Islet precursor cell (in vitro differentiated cells): Measurements from ENCODE around the gene GLYR1.

ENCODE experiments used
- DNase-seq: peaks from one replicate; pipeline ENCODE4 v3.0.0-alpha.2; 2018

Gene GLYR1

DNA sequence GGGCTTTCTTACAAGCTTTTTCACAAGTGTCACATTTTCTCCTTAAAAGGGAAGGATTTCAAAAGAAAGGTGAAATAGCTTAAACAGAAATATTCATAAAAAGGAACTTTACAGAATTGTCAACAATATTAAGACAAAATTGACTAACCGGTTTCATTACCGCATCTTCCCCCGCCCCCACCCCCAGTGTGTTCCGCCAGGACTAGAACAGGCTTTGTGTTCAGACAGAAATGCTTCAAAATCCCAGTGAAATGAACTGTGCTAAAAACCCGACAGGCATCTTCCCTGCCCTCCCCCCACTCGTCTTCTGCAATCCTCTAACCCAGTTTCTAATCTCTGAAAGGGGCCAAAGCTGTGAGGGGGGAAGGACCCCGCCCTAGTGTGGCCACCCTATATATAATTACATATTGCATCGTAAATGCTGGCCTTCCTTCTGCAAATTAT, 43.7 kb downstream of the GLYR1 start:
- DNase-seq = no peak

DNA sequence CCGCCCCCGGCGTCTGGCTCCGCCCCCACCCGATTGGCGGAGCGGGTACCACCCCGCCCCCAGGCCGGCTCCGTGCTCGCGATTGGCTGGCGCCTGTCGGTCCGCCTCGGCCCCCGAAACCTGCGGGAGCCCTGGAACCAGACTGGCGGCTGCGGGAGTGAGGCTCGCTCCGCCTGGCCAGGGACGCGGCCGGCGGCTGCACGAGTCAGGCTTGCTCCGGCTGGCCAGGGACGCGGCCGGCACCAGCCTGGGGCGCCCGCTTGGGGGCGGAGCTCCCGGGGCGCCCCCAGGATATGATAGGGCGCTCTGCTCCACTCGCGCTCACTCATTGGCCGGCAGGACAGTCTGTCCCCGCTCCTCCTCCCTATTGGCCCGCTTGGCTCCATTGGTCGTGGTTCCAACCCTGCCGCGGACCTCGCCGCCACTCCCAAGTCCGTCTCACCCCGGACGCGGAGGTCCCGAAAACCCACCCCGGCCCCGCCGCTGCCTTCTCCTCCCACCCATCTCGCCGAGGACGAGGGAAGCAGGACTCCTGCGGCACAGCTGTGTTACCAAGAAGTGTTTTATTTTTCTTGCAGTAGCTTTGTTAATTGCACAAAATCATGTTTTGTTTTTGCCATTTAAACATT, 44.3 kb downstream of the GLYR1 start:
- DNase-seq = peak; percentile 96

DNA sequence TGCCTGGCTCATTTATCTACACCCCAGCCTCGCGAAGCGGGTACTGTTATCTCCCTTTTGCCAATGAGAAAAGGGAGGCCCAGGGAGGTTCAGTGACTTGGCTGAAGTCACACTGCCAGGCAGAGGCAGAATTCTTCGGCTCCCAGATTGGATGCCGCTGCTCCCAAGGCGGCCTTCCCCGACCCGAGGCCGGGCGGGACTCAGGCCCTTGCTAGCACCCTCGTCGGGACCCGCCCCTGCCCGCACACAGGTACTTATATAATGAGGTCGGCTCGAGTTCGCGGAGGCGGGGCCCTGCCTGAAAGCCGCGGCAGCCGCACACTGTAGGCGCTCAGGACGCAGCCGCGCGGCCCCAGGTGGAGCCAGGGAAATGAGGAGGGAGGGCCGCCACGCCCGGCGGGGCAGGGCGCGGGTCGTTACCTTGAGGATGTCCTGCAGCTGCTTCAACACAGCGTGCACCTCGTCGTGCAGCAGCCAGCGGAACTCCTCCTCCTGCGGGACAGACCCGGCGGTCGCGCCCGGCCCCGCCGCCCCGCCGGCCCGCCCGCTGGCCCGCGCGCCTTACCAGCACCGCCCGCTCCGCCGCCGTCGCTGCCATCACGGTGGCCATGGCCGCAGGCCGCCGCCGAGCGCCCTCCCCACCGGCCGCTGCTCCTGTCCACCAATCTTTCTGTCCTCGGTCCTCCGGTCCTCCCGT, 45.0 kb downstream of the GLYR1 start, which contains the start of gene ROGDI:
ROGDI (minus strand) TSS at position 672 of the 697 bp plus-strand sequence; CDS start at position 610, 62 bp downstream.
- DNase-seq = peak; percentile 96

DNA sequence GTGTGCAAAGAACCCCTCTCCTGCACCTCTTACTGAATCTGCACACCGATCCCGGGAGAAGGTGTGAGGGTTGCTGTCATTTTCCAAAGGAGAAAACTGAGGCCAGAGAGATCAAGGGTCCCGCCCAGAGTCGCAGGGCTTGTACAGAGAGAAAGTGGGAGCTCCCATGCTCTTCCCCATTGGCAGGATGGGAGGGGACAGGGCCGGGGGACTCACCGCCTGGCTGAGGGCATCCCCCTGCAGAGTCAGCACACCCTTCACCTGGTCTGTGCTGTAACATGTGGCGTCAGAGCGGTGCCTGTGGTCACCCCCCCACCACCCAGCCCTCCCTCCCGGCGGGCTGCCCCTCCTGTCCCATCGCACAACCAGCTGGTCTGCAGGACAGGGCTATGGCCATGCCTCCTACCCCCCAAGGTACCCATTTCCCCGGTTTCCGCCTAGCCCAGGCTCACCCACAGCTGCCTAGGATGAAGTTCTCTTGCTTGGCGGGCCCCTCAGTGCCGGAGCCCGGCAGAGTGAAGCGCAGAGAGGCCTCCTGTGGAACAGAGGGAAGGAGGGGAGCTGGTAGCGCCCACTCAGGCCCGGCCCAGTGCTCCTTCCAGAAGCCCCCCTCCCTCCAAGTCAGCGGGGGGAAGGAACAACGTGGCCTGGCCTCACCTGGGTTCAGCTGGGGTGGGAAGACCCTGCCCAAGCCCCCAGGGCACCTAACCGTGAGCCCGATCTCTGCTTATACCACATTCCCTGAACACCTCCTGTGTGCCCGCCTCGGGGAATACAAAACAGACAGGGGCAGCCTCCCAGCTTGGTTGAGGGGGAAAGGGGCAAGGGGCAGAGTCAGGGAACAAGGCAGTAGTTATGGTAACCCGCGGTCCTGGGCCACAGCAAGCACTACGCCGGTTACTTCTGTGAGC, 45.8 kb downstream of the GLYR1 start:
- DNase-seq = no peak

DNA sequence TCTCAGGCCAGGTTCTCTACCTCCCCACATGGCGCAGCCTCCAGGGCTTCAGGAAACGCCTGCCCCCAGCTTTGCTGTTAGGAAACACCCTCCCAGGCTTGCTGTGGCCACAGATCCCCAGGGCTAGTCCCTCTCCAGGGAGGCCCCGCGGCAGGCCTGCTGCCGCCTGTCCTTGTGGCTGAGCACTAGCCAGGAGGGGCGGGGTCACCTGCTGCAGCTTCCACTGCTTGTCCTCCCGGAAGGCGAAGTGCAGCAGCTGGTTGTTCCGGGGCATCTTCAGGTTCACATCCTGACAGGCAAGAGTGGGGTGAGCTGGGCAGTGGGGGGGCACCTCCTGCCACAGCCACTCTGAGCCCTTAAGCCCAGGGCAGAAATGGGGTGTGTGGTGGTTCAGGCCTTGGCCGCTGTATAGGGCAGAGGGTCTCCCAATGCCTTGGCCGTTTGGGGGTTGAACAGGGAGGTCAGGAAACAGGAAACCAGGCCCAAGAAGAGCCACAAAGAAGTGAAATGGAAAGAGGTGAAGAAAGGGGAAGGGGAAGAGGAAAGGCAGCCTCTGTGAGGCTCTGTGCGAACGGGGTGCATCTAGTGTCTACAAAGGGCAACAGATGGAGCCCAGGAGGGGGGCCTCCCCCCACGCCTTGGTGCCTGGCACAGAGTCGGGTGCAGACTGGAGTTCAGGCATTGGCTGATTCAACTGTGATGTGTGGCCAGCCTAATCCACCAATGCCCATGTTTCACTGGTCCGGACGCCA, 46.6 kb downstream of the GLYR1 start:
- peak; percentile 67 for DNase-seq

DNA sequence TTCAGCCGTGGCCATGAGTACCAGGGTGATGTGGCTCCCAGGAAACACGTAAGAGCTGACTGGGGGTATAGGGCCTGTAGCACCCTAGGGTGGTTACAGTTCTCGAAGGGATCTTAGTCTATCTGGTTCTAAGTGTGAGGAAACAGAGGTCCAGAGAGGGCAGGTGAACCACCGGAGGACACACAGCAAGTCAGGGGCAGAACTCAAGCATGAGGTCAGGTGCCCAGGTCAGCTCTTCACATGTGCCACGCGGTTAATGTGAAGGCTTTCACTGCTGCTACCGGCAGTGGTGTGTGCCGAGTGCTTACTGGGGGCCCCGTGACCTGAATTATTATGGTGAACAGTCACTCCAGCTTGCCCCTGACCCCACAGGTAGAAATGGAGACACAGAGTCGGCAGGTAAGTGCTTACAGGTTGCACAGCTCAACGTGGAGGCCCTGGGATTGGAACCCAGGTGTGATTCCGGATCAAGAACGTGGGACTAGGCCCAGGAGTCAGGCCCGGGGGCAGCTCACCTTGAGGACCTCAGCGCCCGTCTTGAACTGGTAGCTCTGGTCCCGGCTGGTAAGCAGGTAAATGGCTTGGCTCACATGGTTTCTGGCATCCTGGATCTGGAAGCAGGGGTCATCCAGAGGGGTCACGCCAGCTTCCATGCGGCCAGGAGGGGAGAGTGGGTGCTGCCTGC, 47.8 kb downstream of the GLYR1 start:
- no peak for DNase-seq

DNA sequence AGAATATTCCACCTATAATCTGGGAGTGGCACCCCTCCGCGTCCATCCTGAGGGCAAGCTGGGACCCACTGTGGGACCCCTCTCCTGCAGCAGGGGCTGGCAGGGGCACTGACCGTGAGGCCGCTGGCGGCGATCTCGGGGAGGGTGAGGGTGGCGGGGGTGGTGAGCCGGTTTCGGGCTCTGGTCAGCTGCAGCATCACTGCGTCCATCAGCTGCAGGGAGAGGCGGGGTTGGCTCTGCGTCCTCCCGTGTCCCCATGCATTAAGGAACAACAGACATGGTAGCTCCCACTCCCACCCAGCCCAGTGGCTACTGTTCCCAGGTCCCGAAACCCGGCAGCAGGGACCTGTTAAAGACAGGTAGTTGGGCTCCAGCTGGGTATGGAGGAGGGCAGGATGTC, 48.6 kb downstream of the GLYR1 start:
- DNase-seq = no peak

DNA sequence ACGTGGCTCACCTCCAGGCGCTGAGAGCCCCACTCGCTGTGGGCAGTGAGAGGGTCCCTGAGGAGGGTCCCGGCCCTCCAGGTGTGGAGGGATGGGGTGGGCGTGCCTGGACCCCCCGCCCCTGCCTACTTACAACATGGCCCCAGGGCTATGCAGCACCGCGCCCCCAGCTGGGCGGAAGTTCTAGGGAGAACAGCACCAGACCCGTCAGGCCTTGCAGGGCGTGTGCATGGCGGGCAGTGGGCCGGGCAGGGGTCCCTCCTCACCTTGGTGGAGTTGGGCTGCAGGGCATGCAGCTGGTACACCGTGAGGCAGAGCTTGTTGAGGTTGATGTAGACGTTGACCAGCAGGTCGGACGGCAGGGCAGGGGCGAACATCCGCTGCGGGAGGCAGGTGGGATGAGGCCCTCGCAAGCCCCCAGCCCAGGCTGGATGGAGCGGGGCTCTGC, 49.3 kb downstream of the GLYR1 start:
- no peak for DNase-seq

DNA sequence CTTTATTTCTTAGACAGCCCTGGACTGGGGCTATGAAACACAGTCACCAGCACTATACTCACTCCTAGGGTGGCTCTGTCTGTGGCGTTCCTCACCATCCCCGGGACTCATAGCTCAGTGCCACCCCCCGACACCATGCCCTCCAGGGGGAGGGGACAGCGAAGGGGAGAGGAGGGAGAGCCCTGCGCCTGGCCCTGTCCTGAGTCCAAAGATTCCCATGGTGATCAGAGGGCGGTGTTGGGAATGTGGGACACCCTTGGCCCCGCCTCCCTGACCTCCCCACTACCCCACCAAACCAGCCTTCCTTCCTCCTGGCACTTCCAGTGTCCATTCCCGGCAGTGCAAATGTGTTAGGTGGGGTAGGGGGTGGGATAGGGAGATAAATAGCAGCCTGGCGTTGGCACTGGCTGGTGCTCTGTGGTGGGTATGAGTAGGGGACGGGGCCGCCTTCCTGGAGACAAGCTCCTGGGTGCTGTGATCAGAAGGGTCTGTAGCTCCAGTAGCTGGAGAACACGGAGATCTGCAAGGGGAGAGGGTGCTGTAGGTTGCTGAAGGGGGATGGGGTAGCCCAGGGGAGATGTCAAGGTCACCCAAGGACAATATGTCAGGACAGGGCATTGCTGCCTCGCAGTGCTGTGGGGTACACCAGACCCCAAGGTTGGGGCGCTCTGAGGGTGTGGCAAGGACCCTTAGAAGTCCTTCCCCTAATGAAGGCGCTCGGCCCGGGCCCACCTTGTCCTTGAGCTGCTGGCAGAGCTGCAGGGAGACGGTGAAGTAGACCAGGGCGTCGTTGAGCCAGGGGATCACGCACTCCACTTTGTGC, 49.9 kb downstream of the GLYR1 start:
- DNase-seq = no peak

DNA sequence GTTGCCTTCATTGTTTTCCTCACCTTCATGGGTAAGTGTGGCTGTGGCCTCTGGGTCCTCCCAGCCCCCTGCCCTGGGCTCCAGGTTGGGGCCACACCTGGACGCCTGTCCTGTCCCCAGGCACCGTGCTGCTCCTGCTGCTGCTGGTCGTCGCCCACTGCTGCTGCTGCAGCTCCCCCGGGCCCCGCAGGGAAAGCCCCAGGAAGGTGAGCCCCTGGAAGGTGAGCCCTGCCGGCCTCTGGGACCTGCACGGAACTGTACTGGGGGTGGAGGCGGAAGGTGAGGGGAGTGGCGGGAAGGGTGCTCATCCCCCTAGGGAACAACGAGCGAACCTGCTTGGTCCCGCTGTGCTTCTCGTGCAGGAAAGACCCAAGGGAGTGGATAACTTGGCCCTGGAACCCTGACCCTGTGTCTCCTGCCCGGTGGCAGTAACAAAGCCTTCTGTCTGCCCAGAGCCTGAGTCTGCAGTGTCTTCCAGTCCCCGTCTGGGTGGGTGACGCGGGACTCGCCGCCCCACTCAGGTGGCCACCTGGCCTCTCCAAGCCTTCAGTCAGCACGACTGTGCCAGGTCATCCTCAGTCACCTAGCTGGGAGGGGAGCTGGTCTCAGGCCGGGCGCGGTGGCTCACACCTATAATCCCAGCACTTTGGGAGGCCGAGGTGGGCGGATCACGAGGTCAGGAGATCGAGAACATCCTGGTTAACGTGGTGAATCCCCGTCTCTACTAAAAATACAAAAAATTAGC, 51.1 kb downstream of the GLYR1 start:
- no peak for DNase-seq

DNA sequence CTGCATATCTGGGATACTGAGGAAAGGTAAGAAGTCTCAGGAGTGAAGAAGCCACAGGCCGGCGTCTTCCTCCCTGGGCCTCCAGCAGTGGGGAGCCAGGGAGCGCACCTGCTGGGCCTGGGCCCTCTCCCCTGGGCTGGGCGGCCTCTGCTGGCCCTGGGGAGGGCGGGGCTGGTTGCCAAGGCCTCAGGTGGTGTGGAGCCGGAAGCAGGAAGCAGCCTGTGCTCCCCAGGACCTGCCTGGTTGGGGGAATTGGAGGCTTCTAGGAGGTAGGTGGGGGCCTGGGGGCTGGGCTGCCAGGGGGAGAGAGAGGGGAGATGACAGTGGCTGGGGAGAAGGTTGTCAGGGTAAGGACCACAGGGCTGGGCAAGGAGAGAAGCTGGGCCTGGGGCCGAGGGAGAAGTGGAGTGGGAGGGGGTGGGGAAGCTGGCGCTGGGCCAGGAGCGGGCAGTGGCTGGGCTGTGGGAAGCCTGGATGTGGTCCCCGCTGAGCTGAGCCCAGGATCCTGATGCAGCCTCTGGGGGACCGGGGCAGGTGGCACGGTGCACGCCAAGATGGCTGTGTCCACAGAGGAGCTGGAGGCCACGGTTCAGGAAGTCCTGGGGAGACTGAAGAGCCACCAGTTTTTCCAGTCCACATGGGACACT, 51.8 kb downstream of the GLYR1 start, which contains the start of gene SMIM22:
SMIM22 (plus strand) TSS at position 189 of the 647 bp plus-strand sequence; CDS start at position 555, 366 bp downstream.
- no peak for DNase-seq

DNA sequence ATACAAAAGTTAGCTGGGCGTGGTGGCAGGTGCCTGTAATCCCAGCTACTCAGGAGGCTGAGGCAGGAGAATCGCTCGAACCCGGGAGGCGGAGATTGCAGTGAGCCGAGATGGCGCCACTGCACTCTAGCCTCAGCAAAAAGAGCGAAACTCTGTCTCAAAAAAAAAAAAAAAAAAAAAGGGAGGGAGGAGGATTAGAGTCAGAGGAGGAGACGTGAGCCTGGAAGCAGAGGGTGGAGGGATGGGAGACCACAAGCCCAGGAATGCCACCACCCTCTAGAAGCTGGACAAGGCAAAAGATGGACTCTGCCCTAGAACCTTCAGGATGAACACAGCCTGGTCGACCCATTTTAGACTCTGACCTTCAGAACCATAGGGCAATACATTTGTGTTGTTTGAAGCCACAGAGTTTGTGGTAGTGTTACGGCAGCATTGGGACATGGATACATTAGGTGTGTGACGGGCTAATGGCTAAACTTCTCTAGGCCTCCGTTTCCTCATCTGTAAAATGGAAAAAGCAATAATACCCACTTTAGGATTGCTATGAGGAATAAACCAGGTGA, 54.1 kb downstream of the GLYR1 start:
- no peak for DNase-seq

DNA sequence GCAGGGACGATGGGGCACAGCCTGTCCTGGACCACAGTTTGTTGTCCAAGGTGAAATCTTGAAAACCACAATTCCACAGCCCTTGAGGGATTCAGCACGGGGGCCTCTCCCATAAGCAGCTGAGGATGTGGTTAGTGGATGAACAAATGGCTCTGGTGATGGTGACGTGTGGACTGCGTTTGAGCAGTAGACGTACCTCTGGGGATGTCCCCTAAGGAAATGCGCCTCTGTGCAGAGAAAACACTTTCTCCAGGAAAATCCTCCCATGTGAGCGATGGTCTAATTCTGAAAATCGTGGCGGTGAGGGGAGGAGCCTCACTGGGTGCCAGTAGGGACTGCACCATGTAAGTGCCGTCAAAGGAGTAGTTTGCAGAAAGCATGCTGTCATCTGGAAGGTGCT, 56.2 kb downstream of the GLYR1 start:
- DNase-seq = no peak

DNA sequence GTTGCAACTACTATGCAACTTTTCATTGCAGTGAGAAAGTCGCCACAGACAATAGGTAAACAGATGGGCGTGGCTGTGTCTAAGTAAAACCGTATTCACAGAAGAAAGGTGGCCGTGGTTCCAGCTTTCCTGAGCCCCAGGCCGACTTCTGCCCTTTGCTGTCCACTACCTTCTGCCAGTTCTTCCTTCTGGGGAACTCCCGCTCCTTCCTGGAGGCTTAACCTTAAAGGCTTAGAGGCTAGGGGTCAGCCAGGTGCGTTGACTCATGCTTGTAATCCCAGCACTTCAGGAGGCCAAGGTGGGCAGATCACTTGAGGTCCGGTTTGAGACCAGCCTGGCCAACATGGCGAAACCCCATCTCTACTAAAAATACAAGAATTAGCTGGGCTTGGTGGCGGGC, 56.8 kb downstream of the GLYR1 start:
- DNase-seq = no peak

DNA sequence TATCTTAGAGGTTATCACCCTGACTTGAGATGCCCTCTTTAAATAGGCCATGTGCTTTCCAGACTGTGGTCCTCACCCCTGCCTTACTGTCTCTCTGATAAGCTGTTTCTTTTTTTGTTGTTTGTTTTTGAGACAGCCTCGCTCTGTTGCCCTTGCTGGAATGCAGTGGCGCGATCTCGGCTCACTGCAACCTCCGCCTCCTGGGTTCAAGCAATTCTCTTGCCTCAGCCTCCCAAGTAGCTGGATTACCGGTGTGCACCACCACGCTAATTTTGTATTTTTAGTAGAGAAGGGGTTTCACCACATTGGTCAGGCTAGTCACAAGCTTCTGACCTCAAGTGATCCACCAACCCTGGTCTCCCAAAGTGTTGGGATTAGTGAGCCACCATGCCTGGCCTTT, 58.2 kb downstream of the GLYR1 start:
- DNase-seq = no peak

DNA sequence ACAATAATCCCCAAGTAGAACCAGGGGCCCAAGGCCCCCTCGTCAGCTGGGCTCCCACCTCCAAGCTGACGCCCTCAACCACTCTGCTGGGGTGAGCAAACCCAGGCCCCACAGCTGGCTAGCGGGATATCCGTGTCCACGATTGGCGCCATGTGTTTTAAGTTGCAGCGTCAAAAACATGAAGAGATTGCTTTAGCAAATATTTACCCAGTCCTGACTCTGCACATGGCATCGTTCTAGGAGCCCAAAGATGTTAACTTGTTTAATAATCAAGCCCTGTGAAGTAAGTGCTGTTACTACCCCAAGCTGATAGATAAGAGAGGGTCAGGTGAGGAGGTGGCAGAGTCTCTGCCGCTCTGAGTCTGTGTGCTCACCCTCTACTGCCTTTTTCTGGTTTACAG, 58.6 kb downstream of the GLYR1 start:
- DNase-seq = no peak

DNA sequence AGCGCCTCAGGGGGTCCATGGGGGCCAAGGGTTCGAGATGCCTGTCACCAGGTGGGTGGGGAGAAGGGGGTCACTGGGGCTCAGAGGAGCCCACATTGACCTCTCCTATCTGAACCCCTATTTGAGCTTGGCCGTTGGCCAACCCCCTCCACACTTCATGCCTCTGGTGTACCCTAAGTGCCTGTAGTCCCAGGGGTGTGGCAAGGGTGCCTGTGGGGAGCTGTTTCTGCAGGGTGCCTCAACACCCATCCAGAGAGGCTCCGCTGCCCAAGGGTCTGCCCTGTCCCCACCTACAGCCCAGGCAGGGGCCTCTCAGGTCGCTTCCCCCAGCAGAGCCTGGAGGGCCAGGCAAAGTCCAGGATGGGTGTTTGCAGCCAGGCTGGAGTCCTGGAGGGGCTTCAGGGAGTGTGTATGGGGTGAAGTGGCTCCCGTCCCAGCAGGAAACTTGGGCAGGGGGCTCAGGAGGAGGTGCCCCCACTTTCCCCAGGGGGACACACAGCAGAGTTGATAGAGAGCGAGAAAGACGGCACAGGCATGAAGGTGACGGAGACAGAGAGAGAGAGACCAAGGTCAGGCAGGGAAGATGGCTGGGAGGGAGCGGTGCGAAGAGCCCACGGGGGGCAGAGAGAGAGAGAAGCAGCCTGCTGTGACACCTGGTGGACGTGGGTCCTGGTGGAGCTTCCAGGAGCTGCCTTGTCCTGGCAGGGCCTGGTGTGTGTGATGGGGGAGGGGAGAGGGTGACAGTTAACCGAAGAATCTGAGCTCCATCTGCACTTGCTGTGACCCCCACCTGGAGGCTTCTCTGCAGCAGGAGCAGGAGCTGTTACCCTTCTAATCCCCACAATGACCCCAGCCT, 59.2 kb downstream of the GLYR1 start, which contains the start of gene SEPTIN12:
SEPTIN12 (minus strand) TSS at position 719 of the 856 bp plus-strand sequence; CDS start at position 19, 700 bp downstream.
- no peak for DNase-seq

DNA sequence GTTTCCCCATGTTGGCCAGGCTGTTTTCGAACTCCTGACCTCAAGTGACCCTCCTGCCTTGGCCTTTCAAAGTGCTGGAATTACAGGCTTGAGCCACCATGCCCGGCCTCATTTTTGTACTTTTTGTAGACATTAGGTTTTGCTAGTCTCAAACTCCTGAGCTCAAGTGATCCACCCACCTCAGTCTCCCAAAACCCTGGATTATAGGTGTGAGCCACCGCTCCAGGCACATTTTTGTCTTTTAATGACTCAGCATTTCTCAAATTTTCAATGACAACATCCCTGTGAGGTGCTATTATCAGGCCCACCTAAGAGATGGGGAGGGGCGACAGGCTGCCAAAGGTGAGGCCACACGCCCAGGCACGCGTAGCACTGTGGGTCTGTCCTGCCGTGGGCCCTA, 60.0 kb downstream of the GLYR1 start:
- DNase-seq = no peak
